Amygdala (tissue), 56 donors: ENCODE data around the gene PRKCH.

Experiments
- DNase-seq, 56 donors: peaks; one replicate each; lab custom pipeline; 2025; lab: John Stamatoyannopoulos, UW

PRKCH gene

DNA sequence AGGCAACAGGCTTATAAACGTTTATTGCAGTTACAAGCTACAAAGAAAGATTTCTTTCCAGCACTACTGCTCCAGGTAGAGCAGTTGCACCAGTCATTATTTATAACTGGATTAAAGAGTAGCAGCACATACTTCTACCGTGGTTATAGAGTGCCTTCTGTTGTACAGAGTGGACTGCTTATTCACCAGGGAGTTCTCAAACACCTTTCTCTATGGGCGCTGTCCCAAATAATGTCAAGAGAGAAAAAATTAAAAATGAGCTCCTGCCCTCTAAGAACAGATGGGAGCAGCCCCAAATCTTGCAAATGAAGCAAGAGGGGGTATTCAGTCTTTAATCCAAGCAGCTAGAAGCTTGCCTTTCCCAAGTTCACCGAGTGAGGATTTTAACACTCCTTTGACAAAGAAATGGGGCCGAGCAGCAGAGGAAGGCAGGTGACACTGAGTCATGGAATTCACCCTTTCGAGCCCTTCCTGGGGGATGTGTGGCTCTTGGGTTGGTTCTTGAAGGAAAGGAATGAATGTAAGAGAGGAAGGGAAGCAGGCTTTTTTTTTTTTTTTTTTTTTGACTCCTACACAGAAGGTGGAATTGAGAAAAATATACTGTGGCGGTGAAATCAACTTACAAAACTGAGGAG lies 181.2 kb downstream of the PRKCH start:
- no peak for DNase-seq

DNA sequence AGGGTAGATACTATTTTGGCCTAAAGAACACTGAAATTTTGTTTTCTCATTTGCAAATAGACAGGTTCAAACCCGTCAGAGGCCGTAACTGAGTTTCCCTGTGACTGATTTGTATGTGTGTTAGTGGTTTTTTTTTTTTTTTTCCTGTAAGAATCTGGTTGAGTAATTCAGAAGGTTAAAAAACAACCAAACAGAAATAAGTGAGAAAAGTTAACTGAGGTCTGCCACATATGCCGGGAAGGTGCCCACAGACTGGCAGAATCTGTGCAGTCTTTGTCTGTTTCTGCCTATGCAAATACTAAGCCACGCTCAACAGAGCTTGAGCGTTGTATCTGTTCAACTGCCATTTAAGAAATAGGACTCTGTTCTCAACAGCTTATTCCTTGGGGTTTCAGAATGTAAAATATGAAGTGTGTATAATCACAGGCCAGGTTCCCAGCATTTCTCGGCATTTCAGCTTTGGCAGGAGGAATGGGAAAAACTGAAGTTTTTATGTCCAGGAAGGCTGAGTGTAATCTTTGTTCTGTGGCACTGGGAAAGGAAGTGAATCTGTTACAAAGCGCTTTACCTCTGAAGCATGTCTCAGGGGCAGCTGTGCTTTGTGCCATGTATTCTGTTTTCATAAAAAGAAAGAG lies 181.9 kb downstream of the PRKCH start:
- DNase-seq, result no peak

DNA sequence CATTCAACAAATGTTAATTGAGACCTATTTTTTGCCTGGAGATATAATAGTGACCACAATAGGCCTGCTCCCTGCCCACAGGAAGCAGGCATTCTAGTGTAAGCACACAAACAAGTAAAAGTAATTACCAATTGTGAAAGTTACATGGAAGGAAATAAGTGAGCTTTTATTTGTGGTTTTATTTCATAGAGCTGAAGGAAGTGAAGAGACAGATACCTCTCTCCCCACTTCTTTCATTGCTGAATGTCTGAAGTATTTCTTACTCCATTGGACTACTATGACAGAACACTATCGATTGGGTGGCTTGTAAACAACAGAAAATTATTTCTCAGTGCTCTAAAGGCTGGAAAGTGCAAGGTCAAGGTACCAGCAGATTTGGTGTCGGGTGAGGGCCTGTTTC lies 183.5 kb downstream of the PRKCH start:
- DNase-seq, result no peak

DNA sequence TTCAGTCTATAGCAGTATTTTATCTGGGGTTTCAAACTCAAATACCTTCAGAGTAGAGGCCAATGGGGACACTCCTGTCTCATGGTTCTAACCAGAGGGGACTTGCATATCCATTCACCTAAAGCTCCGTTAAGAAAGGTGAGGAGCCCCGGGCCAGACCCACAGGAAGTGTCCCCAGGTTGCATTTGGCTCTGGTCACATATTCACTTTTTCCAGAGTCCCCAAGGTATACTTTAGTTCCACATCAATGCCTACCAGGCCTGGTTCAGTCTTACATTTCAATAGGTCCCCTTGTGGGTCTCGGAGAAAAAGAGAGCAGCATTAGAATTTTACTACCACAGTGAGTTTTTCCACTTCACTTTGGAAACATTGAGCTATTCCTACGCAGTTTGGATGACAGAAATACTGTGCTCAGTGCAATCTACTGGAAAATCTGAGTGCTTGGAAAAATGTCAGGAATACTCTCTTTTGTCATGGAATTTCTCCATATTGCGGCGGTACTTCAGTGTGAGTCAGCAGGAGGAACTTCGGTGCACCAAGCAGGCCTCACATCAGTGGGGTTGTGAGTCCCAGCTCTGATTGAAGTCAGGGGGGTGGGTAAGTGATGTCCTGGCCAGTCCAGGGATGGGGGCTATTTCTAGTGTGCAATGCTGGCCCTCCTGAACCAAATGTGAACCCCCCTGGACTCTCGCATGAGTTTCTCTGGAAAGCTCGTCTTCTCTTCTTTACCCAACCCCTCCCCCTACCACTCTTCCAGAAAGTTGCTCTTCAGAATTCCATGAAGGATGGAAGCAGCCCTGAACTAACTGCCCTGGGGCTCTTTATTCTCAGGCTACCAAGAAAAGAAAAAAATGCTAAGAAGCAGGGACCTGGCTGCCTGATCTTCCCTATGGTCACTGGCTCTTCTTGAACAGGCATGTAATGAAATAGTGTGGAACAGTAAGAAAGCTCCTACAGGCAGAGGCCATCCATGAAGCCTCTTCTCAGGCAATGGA lies 184.7 kb downstream of the PRKCH start:
- DNase-seq, result no peak

DNA sequence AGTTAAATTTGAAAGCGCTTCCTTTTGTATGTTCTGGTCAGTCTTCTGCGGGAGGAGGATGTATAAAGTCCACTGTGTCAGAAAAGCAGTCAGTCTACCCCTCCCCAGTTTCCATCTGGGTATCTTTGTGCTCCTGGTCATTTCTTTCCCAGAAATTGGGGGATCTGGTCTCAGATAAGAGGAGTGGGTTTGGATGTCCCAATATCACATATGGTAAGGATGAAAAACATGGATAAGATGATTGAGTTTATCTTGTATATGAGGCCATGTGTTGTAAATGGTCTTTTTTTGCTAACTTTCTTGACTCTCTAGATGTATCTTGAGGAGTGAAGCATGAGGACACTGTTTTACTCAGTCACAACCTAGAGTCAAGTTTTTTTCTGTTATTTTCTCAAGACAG lies 187.1 kb downstream of the PRKCH start:
- DNase-seq, result no peak

DNA sequence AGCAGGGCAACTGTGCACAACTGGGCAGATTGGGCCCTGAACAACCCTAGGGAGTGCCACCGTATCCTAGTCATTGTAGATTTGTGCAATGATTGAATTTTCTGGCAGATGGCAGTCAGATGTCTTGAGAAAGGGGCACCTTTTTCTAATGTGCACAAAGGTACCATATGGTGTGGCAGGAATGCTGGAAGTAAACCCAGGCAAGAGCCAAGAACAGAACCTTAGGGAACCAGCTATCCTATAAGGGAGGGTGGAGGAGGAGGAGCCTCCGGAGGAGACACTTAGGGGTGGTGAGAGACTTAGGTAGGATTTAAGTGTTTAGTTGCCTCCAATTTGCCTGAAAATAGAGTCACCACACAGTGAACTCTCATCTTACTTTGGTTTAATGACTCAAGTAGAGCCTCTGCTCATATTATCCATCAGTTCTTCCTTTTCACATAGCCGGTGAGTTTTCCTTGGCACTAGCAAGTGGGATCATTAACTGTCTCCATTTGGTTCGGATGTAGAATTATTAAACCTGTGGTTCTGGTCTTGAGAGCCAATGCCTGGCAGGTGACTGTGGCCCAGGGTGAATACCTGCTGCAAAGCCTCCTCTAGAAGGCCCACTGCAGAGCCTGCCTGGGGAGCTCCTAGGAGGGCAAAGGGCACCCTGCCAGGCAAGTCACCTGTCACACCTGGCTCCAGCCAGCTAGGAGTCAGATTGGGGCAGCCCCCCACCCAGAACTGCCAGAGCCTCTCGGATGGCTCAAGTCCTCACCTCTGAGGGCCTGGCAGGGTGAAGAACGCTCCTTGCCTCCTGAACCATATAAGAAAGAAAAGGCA lies 189.6 kb downstream of the PRKCH start:
- no peak for DNase-seq

DNA sequence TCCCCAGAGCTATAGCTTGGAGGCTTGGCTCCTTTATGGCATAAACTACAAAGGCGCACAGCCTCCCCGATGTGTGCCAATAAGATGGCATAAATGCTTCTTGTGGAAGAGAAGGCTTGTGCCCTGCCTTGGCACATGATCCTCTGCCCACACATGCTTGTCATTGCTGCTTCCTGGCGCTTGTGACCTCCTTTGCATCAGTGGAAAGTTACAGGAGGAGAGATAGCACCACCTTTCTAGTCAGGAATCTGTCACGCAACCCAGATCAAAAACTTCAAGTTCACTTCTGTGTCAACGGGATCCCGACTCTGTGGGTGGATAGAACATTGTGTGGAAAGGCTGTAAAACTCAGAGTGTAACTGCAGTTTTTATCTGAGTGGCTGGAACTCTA lies 190.2 kb downstream of the PRKCH start:
- DNase-seq, result no peak

DNA sequence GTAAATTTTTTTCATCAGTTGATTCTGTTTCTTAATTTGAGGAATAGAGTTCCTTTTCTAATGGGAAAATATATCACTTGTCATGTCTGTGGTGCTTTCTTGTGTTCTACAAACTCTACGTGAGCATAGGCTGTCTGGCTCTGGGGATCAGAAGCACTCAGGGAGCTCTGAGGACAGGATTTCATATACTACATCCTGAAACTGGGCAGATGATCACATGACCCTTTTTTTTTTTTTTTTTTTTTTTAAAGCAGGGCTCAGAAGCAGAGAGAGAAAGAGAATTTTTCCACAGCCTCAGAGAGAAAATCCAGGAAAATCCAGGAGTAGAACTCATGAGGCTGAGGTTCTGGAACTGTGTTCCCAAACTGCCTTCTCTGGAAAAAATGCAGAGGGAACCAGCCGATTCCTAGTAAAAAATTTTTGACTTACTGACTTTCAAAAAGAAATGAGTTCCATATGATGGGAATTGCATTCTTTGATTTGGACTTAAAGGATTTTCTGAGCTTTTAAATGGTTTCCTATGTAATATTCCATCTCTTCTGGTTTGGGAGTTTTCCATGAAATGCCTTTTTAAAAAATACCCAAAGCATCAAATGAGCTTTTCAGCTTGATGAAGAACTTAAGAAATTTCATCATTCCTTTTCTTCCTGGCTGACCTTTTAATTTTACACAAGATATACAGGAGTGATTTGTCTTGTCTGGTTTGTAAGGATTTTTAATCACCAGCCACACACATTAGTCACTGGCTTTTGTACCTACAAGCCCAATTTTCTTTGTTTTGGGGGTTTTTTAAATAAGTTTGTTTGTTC lies 190.9 kb downstream of the PRKCH start:
- DNase-seq, result no peak

DNA sequence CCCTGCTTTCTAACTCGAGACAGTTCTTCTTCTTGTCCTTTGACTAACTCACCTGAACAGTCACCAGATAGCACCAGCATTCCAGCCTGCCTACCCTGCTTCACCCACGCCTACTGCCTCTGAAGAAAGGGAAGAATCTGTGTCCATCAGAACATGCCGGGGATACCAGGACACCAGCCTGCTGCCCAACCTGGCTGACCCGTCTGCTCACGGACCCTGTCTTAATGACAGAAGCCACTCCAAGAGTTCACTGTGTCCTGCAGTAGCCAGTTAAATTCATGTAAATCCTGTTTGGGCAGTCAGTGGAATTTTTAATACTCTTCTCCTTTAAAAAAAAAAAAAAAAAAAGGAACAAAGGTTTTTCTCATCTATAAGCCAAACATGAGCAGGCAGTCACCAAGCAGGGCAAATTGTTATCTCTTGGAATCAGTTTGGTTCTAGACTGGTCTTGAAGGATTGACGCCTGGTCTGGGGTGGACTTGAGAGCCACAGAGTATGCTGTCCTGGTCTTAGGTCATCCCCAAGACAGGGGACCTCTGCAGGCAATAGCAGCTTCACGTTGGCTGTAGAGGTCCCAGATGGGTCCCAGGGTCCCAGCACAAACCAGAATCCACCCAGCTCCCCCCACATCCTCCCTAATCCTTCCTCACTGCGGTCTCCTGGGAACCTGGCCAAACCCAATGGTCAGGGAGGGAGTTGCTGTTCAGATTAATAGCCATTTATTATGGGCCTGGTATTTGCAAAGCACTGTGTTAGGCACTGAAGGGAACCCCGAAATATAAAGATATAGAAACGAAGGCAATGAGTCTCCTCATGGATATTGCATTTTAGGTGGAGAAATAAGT lies 192.8 kb downstream of the PRKCH start:
- DNase-seq, result no peak

DNA sequence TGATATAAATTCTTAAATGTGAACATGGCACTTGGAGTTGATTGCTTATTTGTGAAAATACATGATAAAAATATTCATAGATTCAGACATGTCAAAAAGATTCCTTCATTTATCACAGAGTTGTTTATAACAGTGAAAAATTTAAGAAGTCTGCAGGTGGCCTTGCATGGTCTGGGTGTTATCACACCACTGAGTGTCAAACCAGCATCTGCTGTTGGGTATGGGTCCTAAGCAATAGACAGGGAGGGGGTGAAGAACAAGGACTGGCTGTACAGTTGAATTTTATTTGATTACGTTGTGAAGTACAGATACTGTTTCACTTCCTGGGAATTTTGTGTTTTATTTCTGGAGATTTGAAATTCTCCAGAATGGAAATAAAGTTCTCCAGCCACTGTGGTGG lies 193.5 kb downstream of the PRKCH start:
- DNase-seq, result no peak

DNA sequence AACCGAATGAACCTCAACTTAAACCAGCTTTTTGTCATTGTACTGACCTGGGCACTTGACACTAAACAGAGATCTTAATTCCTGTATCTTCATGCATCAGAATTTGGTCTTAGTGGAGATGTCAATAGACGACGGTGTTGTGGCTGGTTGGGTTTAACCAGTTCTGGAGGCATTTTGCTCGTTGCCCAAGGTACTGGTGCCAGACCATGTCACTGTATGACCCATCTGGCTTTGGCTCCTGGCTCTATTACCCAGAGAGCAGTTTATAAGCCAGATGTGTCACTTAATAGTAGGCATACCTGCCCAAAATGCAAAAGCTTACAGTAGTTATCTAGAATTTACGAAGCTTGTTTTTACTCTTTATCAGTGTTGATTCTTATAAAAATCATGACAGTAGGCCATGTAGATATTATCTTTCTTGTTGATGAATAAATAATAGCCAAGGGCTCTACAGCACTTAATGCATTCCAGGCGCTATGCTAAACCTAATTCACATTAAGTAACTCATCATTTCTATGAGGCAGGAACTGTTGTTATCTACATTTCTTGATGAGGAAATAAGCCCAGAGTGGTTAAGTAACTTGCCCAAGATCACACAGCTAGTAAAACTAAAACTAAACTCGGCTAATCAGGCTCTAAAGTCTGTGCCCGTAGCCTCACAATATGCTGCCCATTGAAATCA lies 194.2 kb downstream of the PRKCH start:
- DNase-seq, result no peak

DNA sequence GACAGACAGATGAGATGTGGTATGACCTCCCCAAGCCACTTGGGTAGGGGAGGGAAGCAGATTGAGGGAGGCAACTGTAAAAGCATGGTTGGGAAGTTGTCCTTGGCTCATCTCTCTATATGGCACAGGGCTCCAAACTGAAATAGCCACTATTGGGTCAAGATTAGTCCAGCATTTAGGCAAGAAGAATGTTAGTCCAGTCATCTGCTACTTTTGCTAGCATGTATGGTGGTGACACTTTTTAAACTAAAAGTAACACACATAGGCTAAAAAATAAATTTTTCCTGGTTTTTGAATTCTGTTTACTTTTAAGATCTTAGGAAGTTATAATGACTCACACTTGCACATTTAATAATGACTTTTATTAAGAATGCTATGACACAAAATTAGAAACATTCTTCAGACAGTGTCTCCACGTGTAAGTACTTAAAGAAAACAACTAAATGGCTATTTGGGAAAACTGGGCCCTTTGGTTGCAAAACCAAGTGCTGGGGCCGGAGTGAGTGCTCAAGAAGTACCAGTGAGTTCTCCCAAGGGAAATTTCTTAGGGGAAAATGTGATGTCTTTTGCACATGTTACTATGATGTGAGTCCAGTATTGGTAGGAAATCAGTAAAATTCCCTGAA lies 194.9 kb downstream of the PRKCH start:
- DNase-seq, result no peak

DNA sequence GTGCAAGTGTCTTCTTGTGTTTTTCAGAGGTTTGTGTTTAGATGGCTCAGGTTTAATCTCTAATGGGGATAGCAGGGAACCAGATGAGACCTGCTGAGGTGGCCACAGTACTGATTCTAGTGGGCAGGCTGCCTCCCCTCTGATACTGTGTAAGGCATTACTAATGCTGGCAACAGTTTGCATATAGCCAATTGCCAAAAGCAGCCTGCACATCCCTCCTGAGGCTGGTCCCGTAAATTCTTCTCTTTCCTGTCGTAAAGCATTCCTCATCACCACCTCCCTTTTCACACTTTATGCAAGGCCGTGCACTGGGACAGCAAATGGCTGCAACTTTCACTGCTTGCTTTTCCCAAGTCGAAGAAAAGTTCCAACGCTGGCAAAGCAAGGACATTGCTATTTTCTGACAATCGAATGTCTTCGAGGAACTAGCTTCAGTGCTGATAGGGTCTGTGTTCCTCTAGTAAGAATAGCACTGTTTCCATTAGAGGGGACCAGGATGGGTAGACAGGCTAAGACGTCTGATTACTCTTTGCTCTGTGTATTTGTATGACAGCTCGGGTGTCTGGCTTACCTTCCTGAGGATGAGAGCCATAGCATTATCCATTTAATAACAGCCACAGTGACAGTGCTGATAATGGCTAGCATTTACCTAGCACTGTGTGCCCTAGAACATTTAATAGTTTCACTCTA lies 195.7 kb downstream of the PRKCH start:
- DNase-seq, result no peak

DNA sequence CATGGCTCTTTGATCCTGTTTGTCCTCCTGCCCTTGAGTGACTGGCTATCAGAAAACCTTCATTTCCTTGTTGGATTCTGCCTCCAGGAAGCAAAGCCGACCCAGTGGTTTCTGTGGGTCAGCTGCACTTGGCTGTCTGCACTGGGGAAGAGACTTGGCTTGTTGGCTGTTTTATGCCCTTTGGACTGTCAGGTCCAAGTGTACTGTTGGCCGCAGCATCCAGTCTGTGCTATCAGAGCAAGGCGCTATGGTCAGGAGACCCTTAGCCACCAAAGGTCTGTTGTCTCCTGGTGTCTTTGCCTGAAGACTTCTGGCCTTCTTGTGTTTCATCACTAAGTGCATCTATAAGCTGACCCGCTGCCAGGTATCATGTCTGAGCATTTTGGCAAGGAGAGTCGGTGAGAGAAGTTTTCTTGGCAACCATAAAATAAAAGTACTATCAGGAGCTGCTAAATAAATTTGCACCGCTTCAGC lies 196.6 kb downstream of the PRKCH start:
- DNase-seq, result no peak

DNA sequence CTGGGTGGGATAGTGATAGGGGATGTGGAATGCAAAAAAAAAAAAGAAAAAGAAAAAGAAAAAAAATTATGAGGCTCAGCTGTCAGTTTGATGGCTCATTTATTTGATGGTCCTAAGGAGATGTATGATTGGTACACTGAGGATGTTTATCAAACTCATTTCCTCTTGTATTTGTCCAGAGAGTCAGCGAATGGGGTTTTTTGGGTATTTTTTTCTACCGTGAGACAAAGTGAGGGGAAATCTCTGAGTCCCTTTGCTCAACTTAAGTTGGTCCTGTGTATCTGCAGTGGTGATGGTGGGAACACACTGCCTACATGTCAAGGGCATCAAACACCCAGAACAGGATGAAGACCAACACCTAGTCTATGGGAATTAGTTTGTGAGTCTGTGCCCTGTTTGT lies 197.0 kb downstream of the PRKCH start:
- DNase-seq, result no peak

DNA sequence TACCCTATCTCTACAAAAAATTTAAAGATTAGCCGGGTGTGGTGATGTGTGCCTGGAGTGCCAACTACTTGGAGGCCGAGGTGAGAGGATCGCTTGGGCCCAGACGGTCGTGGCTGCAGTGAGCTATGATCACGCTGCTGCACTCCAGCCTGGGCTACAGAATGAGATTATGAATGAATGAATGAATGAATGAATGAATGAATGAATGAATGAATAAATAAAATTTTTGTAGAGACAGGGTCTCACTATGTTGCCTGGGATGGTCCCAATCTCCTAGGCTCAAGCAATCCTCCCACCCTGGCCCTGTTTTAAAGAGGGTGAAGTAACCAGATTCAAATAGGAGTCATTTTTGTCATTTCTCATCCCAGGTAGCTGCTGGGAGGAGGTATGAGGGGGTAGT lies 197.7 kb downstream of the PRKCH start:
- no peak for DNase-seq

DNA sequence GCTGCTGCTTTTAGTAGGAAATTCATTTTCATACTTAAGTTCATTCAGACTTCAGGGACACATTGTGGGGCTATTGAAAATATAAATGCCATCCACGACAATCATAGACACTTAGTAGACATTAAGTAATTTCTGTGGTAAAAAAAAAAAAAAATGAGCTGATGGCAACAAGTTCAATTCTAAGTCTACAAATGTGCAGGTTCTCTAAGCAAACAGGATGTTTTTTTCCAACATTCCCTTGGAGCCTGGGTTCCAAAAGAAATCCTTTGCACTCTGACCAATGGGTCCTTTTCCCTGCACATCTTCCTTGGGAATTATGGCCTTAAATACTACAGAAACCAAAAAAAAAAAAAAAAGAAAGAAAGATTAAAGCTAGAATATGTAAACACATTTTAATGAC lies 198.4 kb downstream of the PRKCH start:
- DNase-seq, result no peak
